Body of pancreas (tissue), 4 donors: ENCODE measurements around the gene MUS81.

ENCODE experiments used
- CTCF ChIP-seq, 7 experiments: fragments of 450-650 bp in 4 of 7; fragments of 200-600 bp in 3 of 7; sonication (generic) in 3 of 7; IDR thresholded peaks; one replicate each; pipeline ENCODE4 v1.5.1; 2016 to 2019; ENCODE audit warnings: antibody characterized with exemption in 7 of 7
- POLR2A ChIP-seq, 3 donors: fragments of 450-650 bp; IDR thresholded peaks; one replicate each; pipeline ENCODE4 v1.6.1; 2016; ENCODE audit warnings: antibody characterized with exemption in 3 of 3, mild to moderate bottlenecking in 2 of 3

GRCh38 chr11:65859095-65859811 lies 980 bp upstream of the MUS81 start:
- TF ChIP-seq CTCF (IDR thresholded peaks at IDR 0.05): peak in 1 of 7 experiments; percentile 5
- TF ChIP-seq POLR2A (IDR thresholded peaks at IDR 0.05): peak; percentile 62 to 86 (median 80)
